GM10248 (cell line): ENCODE data around the gene XK.

ENCODE experiments used
- CTCF ChIA-PET: fragments of 300-600 bp; sonication (Branson Sonifier 250); formaldehyde crosslinking; extraction: SDS; loops from one replicate; lab custom pipeline; 2021; ENCODE audit warnings: antibody characterized with exemption; lab: Yijun Ruan, JAX
- POLR2A ChIA-PET: fragments of 350-650 bp; sonication (Branson Sonifier 250); formaldehyde crosslinking; extraction: SDS; loops from one replicate; lab custom pipeline; 2020; ENCODE audit warnings: antibody characterized with exemption; lab: Yijun Ruan, JAX
- DNase-seq: peaks from one replicate; pipeline ENCODE4 v3.0.0; 2012; ENCODE audit errors: extremely low spot score
- TF ChIP-seq, protein P1 (sequence below): IDR thresholded peaks from 2 replicates; pipeline ENCODE4 v1.5.1; 2012; ENCODE audit warnings: mild to moderate bottlenecking, low read depth; ENCODE audit errors: extremely low read depth, missing control alignments, control extremely low read depth

The XK gene

DNA sequence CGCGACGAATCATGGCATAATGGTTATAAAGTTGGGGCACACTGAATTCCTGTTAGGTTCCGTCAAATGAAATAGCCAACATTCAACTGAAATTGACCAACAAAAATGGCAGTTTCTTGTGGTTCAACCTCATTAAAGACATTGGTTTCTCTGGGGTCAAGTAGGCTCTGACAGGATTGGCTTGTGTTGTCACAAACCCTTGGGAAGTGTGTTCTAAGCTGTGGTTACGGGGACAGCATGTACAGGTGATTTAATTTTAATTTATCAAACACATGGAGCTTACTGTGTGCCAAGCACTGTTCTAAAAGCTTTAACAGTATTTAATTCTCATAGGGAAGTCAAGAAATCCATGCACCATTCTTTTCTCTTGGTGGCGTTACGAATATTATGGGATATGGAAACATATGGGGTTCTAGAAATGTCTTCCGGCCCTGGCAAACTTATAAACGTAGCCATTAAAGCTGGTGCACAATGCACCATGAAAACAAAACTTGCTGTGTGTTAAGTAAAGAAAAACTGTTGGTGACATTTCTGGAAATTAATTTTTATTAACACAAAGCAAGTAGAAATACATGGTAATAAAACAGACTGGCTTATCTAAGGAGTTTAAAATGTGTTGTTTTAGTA lies 891 bp downstream of the XK start:
- DNase-seq = no peak
- ChIA-PET CTCF (no interaction called here), POLR2A (no interaction called here)
- TF ChIP-seq, protein P1, sequence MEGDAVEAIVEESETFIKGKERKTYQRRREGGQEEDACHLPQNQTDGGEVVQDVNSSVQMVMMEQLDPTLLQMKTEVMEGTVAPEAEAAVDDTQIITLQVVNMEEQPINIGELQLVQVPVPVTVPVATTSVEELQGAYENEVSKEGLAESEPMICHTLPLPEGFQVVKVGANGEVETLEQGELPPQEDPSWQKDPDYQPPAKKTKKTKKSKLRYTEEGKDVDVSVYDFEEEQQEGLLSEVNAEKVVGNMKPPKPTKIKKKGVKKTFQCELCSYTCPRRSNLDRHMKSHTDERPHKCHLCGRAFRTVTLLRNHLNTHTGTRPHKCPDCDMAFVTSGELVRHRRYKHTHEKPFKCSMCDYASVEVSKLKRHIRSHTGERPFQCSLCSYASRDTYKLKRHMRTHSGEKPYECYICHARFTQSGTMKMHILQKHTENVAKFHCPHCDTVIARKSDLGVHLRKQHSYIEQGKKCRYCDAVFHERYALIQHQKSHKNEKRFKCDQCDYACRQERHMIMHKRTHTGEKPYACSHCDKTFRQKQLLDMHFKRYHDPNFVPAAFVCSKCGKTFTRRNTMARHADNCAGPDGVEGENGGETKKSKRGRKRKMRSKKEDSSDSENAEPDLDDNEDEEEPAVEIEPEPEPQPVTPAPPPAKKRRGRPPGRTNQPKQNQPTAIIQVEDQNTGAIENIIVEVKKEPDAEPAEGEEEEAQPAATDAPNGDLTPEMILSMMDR = no peak

DNA sequence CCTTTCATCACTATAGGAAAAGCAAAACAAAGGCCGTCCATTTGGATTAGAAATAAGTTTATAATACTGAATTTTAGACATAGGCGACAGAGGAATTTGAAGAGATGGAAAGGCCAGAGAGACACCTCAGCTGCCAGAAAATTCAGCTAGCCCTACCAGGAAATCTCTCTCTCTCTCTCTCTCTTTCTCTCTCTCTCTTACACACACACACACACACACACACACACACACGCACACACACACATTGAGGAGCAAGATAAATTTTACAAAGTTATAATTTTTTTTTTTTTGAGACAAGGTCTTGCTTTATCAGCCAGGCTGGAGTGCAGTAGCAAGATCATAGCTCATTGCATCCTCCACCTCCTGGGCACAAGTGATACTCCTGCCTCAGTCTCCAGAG lies 1.4 kb downstream of the XK start:
- TF ChIP-seq, protein P1 = no peak
- CTCF ChIA-PET = no interaction called here
- no peak for DNase-seq
- POLR2A ChIA-PET = no interaction called here

DNA sequence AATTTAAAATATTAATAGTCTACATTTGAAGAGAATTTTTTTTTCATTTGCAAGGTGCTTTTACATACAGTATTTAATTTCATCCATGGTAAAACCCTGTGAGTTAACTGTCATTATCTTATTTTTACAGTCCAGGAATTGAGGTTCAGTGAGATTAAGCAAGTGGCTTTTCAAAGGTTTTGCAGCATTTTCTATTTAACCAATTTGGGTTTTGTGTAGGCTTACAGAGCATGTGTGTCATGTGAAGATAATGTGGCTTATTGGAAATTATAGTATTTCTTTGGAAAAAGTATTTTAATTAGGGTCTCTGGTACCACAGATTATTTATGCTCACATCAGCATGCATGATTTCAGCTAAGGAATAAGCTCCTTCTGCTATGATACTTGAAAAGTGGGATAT lies 4.5 kb downstream of the XK start:
- ChIA-PET CTCF (no interaction called here), POLR2A (no interaction called here)
- TF ChIP-seq, protein P1 = no peak
- DNase-seq = no peak

DNA sequence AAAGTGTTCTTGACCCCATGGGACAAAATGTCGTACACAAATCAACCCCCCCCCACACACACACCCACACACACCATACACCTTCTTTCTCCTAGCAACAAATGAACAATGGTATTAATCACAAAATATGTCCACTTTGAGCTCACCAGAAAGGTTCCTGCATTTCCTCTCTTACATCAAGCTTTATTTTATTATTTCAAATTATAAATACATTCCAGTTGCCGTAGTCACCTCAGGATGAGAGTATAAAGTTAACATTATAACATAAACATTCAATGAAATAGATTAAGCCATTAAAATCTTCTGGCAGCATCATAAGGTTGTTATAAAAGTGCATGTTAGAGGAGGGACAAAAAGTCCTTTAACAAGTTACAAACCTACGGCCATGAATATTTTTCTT lies 7.3 kb downstream of the XK start:
- TF ChIP-seq, protein P1 = no peak
- CTCF ChIA-PET = no interaction called here
- POLR2A ChIA-PET = no interaction called here
- no peak for DNase-seq

DNA sequence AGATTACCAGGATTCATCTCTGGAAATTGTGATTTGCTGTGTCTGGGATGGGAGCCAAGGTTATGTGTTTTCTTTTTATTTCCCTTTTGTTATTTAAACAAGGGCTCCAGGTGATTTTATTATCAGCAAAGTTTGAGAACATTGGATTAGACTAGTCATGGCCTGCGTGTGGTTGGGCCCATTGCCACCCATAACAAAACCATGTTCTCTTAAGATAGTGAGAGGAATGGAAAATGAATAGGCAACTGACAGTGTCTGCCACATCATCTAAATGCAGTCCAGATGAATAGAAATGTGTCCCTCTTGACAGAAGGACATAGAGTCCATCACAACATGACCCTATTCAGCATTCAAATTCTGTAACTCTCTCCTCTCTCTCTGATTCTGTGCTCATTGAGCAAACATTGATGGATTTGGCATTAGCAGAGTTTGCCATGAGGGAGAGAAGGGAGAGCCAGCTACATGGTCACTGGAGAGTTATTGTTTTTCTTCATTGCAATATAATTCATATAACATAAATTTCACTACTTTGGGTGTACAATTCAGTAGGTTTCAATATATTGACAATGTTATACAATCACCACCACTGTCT lies 11.7 kb downstream of the XK start:
- TF ChIP-seq, protein P1 = no peak
- POLR2A ChIA-PET = no interaction called here
- CTCF ChIA-PET = interaction anchor here (0.8 kb wide), 1 partner anchor 28 kb away, joined by 3 read pairs; no protein-coding TSS in a partner anchor
- DNase-seq = no peak

DNA sequence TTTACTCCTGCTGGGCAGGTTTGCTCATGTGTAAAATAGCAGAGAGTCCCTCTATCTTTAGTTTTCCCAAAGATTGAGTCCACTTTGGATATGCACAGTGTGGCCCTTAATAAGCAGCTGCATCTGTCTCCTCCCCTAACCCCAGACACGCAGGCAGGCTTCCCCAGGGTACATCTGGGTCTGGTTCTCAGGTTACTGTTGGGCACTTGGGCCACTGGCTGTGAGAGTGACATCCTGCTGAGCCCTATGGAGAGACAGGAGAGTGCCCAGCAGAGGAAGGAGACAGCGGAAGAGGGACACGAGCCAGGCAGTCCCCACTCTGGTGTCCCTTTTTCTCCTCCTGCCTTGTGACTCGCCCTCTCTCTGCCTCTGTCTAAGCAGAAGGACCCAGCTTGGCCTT lies 16.0 kb downstream of the XK start:
- TF ChIP-seq, protein P1 = no peak
- no peak for DNase-seq
- CTCF ChIA-PET = no interaction called here
- POLR2A ChIA-PET = no interaction called here
